ENCODE measurements around the gene LRCH4. TPM values are rescaled to one million over a fixed set of nuclear protein-coding genes. Genes with fewer than 3 reads are reported as not detected.
"Not testable (repeated sequence)": the region's sequence is repeated elsewhere in the genome, so short reads cannot be mapped to it uniquely, and the experiment has no call there.

LRCH4 gene
- polyA plus RNA-seq, 2 of the 4 experiments (the other 2 are of a cell fraction), result 5.5 to 17.1 TPM

GRCh38 chr7:100555701-100556100, 30.2 kb downstream of the LRCH4 start:
- TF ChIP-seq TP53 (CRISPR knock-in tag; IDR thresholded peaks at IDR 0.05), result no peak
- TF ChIP-seq FOXS1 (CRISPR knock-in tag; IDR thresholded peaks at IDR 0.05), result no peak
- no peak for TF ChIP-seq MYC (IDR thresholded peaks at IDR 0.05; ENCODE audit: borderline replicate concordance, low read length)
- TF ChIP-seq RCOR1 (IDR thresholded peaks at IDR 0.05; ENCODE audit: low read depth, low read length), result no peak
- TF ChIP-seq HDAC2 (IDR thresholded peaks at IDR 0.05), result no peak
- TF ChIP-seq EP300 (IDR thresholded peaks at IDR 0.05), result no peak
- no peak for DNase-seq (ENCODE audit: low read depth in 1 of 2, low spot score in 1 of 2)
- no peak overlapping the region for H3K4me3 ChIP-seq
- FAIRE-seq, result no peak
- ChIA-PET POLR2A (interaction anchor here (1.4 kb wide), 1 partner anchor 31 kb away, joined by 5 read pairs; the partner anchor contains the start of genes FBXO24 and LRCH4), CTCF (interaction anchor here (1.0 to 19.2 kb wide), 9 partner anchors 5 to 150 kb away, joined by 3 to 316 read pairs (median 5); partner anchors contain the start of genes AGFG2, NYAP1, POP7 and SPACDR)
- no peak for ATAC-seq
- H3K4me2 ChIP-seq, result no peak overlapping the region
- H3K9me3 ChIP-seq, result no peaks in the 10 kb centered on the region
- WGBS (ENCODE audit: missing lambda C conversion rate), result 88% methylated on average over 5 of the region's 5 CpGs
- H3K27ac ChIP-seq, result peak overlapping the region in 1 of 2 experiments; percentile 22; a peak in 1 of 6 replicates
- H3K4me1 ChIP-seq, result peaks cover 5% of the 10 kb centered on the region; the same call in 1 of the 3 replicates

- ATAC-seq (no peak), FAIRE-seq (no peak), DNase-seq (ENCODE audit: low read depth in 1 of 2, low spot score in 1 of 2) (no peak)
- Histone ChIP-seq H3K27ac (no peak overlapping the region), H3K4me1 (peaks cover 14% of the 10 kb centered on the region), H3K4me3 (no peak overlapping the region), H3K9me3 (no peaks in the 10 kb centered on the region), H3K4me2 (no peak overlapping the region)
- 88% methylated on average over 3 of the region's 3 CpGs for WGBS (ENCODE audit: missing lambda C conversion rate)
- TF ChIP-seq HES2 (IDR thresholded peaks at IDR 0.05) (no peak), CTCF (IDR thresholded peaks at IDR 0.05) (no peak), CBX2 (IDR thresholded peaks at IDR 0.05; ENCODE audit: borderline replicate concordance, low read depth) (no peak), SREBF2 (IDR thresholded peaks at IDR 0.05) (no peak), E2F6 (IDR thresholded peaks at IDR 0.05; ENCODE audit: borderline replicate concordance, low read depth) (no peak)
- ChIA-PET CTCF (interaction anchor here (0.5 to 19.2 kb wide), 7 partner anchors 7 to 86 kb away, joined by 3 to 316 read pairs (median 5); no protein-coding TSS in a partner anchor), POLR2A (no interaction called here)
These were observed 32.9 kb downstream of the LRCH4 start for GRCh38 chr7:100553032-100553431.

GRCh38 chr7:100552532-100552931, 33.4 kb downstream of the LRCH4 start:
- WGBS (ENCODE audit: missing lambda C conversion rate), result 88% methylated on average over 2 of the region's 2 CpGs
- Histone ChIP-seq H3K4me2 (no peak overlapping the region), H3K27ac (no peak overlapping the region), H3K4me3 (no peak overlapping the region), H3K9me3 (no peaks in the 10 kb centered on the region), H3K4me1 (peaks cover 19% of the 10 kb centered on the region)
- ChIA-PET POLR2A (no interaction called here), CTCF (interaction anchor here (0.5 to 19.2 kb wide), 5 partner anchors 8 to 84 kb away, joined by 4 to 316 read pairs (median 8); no protein-coding TSS in a partner anchor)
- TF ChIP-seq ZNF302 (CRISPR knock-in tag; IDR thresholded peaks at IDR 0.05), result no peak
- no peak for TF ChIP-seq KDM5A (IDR thresholded peaks at IDR 0.05)
- no peak for TF ChIP-seq FOSB (CRISPR knock-in tag; IDR thresholded peaks at IDR 0.05)
- no peak for TF ChIP-seq ZFP36 (IDR thresholded peaks at IDR 0.05; ENCODE audit: borderline replicate concordance, partially characterized antibody)
- no peak for TF ChIP-seq ZC3H11A (IDR thresholded peaks at IDR 0.05)
- no peak for TF ChIP-seq EHMT2 (IDR thresholded peaks at IDR 0.05; ENCODE audit: low read depth)
- no peak for TF ChIP-seq MYC (IDR thresholded peaks at IDR 0.05; ENCODE audit: borderline replicate concordance, low read length)
- no peak for TF ChIP-seq HDAC2 (IDR thresholded peaks at IDR 0.05)
- TF ChIP-seq NPAS2 (CRISPR knock-in tag; IDR thresholded peaks at IDR 0.05; ENCODE audit: borderline replicate concordance), result no peak
- TF ChIP-seq ESRRA (IDR thresholded peaks at IDR 0.05; ENCODE audit: borderline replicate concordance, low read length), result no peak
- ATAC-seq (no peak), DNase-seq (ENCODE audit: low read depth in 1 of 2, low spot score in 1 of 2) (no peak), FAIRE-seq (no peak)

GRCh38 chr7:100548446-100548845, 37.5 kb downstream of the LRCH4 start:
- POLR2A ChIA-PET; H3K4me3 ChIP-seq; DNase-seq (ENCODE audit: low read depth in 1 of 2, low spot score in 1 of 2); ATAC-seq; FAIRE-seq; H3K9me3 ChIP-seq: not testable (repeated sequence)
- CTCF ChIA-PET, result interaction anchor here (0.9 to 19.2 kb wide), 9 partner anchors 12 to 304 kb away, joined by 3 to 316 read pairs (median 4); partner anchors contain the start of genes NYAP1 and SLC12A9
- 78% methylated on average over 5 of the region's 5 CpGs for WGBS (ENCODE audit: missing lambda C conversion rate)
- H3K27ac ChIP-seq, result peak overlapping the region; percentile 94 to 100
- peaks cover 55% of the 10 kb centered on the region for H3K4me1 ChIP-seq
- H3K4me2 ChIP-seq, result peak overlapping the region; percentile 98

Measured in A549 (cell line).